Kidney (tissue), 14 donors: ENCODE data around the gene HPGD. TPM values are rescaled to one million over a fixed set of nuclear protein-coding genes. Genes with fewer than 3 reads are reported as not detected.

ENCODE experiments used
- DNase-seq, 5 donors: peaks; one replicate each; pipeline ENCODE4 v3.0.0-alpha.2; 2013 to 2020
- FAIRE-seq: peaks from 2 replicates; lab custom pipeline; 2012; peaks lifted over from hg19 to GRCh38; lab: Jason Lieb, UNC
- H3K27ac ChIP-seq, 2 donors: one replicate each; pipeline ENCODE4 v1.7.0; 2013; ENCODE audit warnings: low read depth in 2 of 2, low read length in 2 of 2, inconsistent platforms in 1 of 2
- H3K27me3 ChIP-seq: one replicate; pipeline ENCODE4 v1.7.1; 2013; ENCODE audit warnings: low read length, inconsistent platforms; ENCODE audit not compliant: control insufficient read depth, insufficient read depth
- H3K36me3 ChIP-seq, 3 donors: one replicate each; pipeline versions ENCODE4 v1.7.0 to v1.7.1; 2013; ENCODE audit warnings: low read length in 3 of 3, control low read depth in 1 of 3, inconsistent platforms in 1 of 3; ENCODE audit not compliant: insufficient read depth in 3 of 3, control insufficient read depth in 2 of 3
- H3K4me1 ChIP-seq, 3 donors: one replicate each; pipeline versions ENCODE4 v1.7.0 to v1.7.1; 2013; ENCODE audit warnings: low read length in 3 of 3, inconsistent platforms in 1 of 3, low read depth in 1 of 3; ENCODE audit not compliant: control insufficient read depth in 2 of 3, insufficient read depth in 2 of 3
- H3K4me3 ChIP-seq, 3 donors: one replicate each; pipeline versions ENCODE4 v1.7.0 to v1.8.1; 2013; ENCODE audit warnings: low read length in 3 of 3, control low read depth in 1 of 3, inconsistent platforms in 1 of 3
- H3K9ac ChIP-seq, 3 donors: one replicate each; pipeline versions ENCODE4 v1.7.0 to v1.7.1; 2013; ENCODE audit warnings: low read length in 3 of 3, control low read depth in 1 of 3, inconsistent platforms in 1 of 3
- H3K9me3 ChIP-seq, 3 donors: one replicate each; pipeline versions ENCODE4 v1.7.0 to v1.7.1; 2013; ENCODE audit warnings: low read length in 3 of 3, control low read depth in 1 of 3, inconsistent platforms in 1 of 3; ENCODE audit not compliant: control insufficient read depth in 2 of 3, insufficient read depth in 1 of 3
- intact Hi-C: fragments of 100-400 bp; cut with DNase I; formaldehyde crosslinking; loops from one replicate; pipeline ENCODE4 v1.11.1; 2022
- polyA plus RNA-seq: library from polyadenylated mRNA; stranded (reverse); fragments of 350-450 nt; fragmentation: Illumina TruSeq; extraction: RNeasy Lipid Tissue Mini Kit (QIAGEN cat#74804); gene quantifications from one replicate; pipeline ENCODE4 v1.2.3, GENCODE V29; 2014; ENCODE audit warnings: low read depth, low replicate concordance; ENCODE audit not compliant: insufficient read depth
- total RNA-seq: library from RNA; stranded (reverse); fragmentation: NEBNext Ultra II Directional; extraction: Animal tissue kit (Norgen Biotek cat#: 25700); gene quantifications from one replicate; pipeline ENCODE4 v1.2.1, GENCODE V29; 2021
- TF ChIP-seq, protein P1 (sequence below): IDR thresholded peaks from 3 replicates; pipeline ENCODE4 v1.5.1; 2012; ENCODE audit warnings: mild to moderate bottlenecking, moderate library complexity, borderline replicate concordance; ENCODE audit not compliant: insufficient read depth; ENCODE audit errors: extremely low read depth
- donor health status: control.
- donor health status: control.
- donor health status: control.
- donor health status: control.
- donor health status: control.
- donor health status: DM: yes; HTN: yes; CAD: no.
- donor health status: Normal renal cell carcinoma (clear cell type).

HPGD gene
- total and polyA plus RNA-seq, 2 donors from 2014 or later: 9.4 to 42.5 TPM

DNA sequence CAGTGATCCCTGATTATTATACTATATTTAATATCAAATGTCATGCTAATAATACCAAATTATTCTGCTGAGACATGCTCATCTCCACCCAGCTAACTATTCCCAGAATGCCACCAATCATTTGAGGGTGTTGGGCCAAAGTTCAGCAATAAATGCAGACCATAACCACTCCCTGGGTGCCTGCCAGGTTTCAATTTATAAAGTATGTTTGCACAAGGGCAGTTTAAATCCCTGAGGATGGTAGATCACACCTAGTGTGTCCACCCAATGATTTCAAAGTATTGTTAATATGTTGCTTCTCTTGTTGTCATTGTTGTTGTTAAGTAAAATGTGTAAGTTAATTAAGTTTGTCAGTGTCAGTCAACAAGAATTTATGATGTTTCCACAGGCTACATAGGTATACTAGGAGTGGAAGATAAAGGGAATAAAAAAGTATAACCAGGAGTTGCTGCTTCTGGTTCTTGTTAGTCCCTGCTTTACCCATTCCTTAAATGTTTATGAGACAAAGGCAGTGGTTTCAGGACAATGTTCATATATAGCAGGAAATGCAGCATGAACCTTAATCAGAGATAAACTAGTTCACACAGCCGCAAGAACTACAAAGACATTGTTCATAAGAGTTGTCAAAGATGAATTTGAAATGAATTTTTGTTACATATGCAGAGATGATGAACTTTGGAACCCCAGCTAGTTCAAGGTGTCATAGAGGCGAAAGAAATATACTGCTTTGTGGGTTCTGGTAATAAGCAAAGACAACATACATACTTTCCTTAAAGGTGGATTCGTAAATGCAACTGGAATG lies 25.5 kb downstream of the HPGD start:
- FAIRE-seq: no peak
- TF ChIP-seq, protein P1, sequence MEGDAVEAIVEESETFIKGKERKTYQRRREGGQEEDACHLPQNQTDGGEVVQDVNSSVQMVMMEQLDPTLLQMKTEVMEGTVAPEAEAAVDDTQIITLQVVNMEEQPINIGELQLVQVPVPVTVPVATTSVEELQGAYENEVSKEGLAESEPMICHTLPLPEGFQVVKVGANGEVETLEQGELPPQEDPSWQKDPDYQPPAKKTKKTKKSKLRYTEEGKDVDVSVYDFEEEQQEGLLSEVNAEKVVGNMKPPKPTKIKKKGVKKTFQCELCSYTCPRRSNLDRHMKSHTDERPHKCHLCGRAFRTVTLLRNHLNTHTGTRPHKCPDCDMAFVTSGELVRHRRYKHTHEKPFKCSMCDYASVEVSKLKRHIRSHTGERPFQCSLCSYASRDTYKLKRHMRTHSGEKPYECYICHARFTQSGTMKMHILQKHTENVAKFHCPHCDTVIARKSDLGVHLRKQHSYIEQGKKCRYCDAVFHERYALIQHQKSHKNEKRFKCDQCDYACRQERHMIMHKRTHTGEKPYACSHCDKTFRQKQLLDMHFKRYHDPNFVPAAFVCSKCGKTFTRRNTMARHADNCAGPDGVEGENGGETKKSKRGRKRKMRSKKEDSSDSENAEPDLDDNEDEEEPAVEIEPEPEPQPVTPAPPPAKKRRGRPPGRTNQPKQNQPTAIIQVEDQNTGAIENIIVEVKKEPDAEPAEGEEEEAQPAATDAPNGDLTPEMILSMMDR: no peak
- no peak overlapping the region for H3K4me3 ChIP-seq
- peaks cover 0 to 3% (median 0%) of the 10 kb centered on the region in 3 donors for H3K4me1 ChIP-seq
- no peak overlapping the region for H3K27ac ChIP-seq
- H3K9ac ChIP-seq: no peak overlapping the region
- no peaks in the 10 kb centered on the region for H3K27me3 ChIP-seq
- no peaks in the 10 kb centered on the region for H3K9me3 ChIP-seq
- H3K36me3 ChIP-seq: no peaks in the 10 kb centered on the region
- intact Hi-C loops: no loop called here
- peak in 1 of 5 donors; percentile 15 for DNase-seq

DNA sequence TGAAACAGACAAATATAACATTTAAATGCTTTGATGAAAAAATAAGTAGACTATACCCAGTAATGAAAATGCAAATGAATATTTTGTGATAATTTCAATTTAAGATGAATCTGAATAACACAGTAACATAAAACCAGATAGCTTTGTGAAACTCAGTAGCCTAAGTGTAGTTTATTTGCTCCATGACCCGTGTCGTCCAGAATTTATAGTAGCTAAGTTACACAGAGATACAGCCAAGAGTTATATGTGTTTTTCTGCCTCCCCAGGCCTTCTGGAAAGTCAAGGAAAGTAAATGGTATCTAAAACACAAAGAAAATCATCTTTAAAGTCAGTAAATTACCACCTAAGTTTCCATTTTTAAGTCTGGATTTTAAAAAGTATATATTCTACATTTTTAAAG lies 26.7 kb downstream of the HPGD start:
- intact Hi-C loops: no loop called here
- FAIRE-seq (no peak), DNase-seq (peak in 3 of 5 donors; percentile 12 to 77 (median 65))
- Histone ChIP-seq H3K9ac (no peak overlapping the region), H3K27me3 (no peaks in the 10 kb centered on the region), H3K4me3 (no peak overlapping the region), H3K27ac (no peak overlapping the region), H3K9me3 (no peaks in the 10 kb centered on the region), H3K4me1 (peaks cover 0 to 3% (median 0%) of the 10 kb centered on the region in 3 donors), H3K36me3 (no peaks in the 10 kb centered on the region)
- TF ChIP-seq, protein P1: no peak

DNA sequence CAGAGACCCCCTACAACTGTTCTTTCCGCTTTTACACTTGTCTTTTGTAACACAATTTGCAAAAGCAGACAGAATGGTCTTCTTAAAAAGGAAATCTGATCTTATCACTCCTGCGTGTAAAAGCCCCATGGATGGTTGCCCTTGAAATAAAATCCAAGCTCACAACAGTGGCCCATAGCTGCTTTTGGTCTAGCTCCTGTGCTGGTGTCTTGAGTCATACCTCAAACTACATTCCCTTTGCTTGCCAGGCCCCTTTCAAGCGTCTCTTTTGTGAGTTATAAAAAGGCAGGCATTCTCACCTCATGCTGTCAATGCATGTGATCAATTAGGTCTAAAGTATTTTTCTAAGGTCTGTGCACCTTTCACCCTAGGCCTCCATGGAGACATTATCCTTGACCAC lies 27.6 kb downstream of the HPGD start:
- peak in 3 of 5 donors; percentile 14 to 56 (median 46) for DNase-seq
- no peaks in the 10 kb centered on the region for H3K27me3 ChIP-seq

More for the DNA sequence above, 27.6 kb downstream of the HPGD start:
- FAIRE-seq: no peak
- TF ChIP-seq, protein P1: no peak
- H3K4me1 ChIP-seq: peaks cover 0 to 3% (median 0%) of the 10 kb centered on the region in 3 donors
- no peak overlapping the region for H3K27ac ChIP-seq
- intact Hi-C loops: no loop called here
- H3K4me3 ChIP-seq: no peak overlapping the region
- no peaks in the 10 kb centered on the region for H3K9me3 ChIP-seq
- H3K9ac ChIP-seq: no peak overlapping the region
- H3K36me3 ChIP-seq: no peaks in the 10 kb centered on the region
